SH-SY5Y (cell line): ENCODE results near the gene DNAJB8.

Experiments
- GATA2 ChIP-seq: IDR thresholded peaks from 2 replicates; pipeline ENCODE4 v1.6.1; 2011; ENCODE audit warnings: mild to moderate bottlenecking, low read depth, low read length
- GATA3 ChIP-seq: IDR thresholded peaks from 2 replicates; pipeline ENCODE4 v1.6.1; 2011; ENCODE audit warnings: low read depth, mild to moderate bottlenecking, low read length, moderate library complexity

- no peak for TF ChIP-seq GATA2
- no peak for TF ChIP-seq GATA3
Measured at GRCh38 chr3:128442949-128443348, 23.7 kb downstream of the DNAJB8 start.
